Nephron progenitor cell (in vitro differentiated cells): ENCODE measurements around the gene TOMM40L.

Source experiments
- DNase-seq: peaks from one replicate; pipeline ENCODE4 v3.0.0; 2021
- H3K27ac Mint-ChIP-seq: 2 replicates; pipeline ENCODE4 v1.8.0; 2021; ENCODE audit warnings: mild to moderate bottlenecking, moderate library complexity, mixed read lengths
- H3K27me3 Mint-ChIP-seq: 2 replicates; pipeline ENCODE4 v1.8.0; 2021; ENCODE audit warnings: mild to moderate bottlenecking, low read depth, mixed read lengths; ENCODE audit not compliant: poor library complexity
- H3K36me3 Mint-ChIP-seq: 2 replicates; pipeline ENCODE4 v1.8.0; 2021; ENCODE audit warnings: low read depth, mixed read lengths
- H3K4me1 Mint-ChIP-seq: 2 replicates; pipeline ENCODE4 v1.8.0; 2021; ENCODE audit warnings: mixed read lengths
- H3K4me3 Mint-ChIP-seq: 2 replicates; pipeline ENCODE4 v1.8.0; 2021; ENCODE audit warnings: mild to moderate bottlenecking, moderate library complexity, mixed read lengths
- H3K9me3 Mint-ChIP-seq: 2 replicates; pipeline ENCODE4 v1.8.0; 2021; ENCODE audit warnings: mild to moderate bottlenecking, moderate library complexity, mixed read lengths
- CTCF ChIP-seq: fragments of 200-600 bp; sonication (generic); IDR thresholded peaks from 2 replicates; pipeline ENCODE4 v1.5.0; 2021; ENCODE audit warnings: antibody characterized with exemption

TOMM40L gene

GRCh38 chr1:161195171-161195570 lies 30.7 kb upstream of the TOMM40L start:
- H3K4me1 Mint-ChIP-seq: peaks cover 44% of the 10 kb centered on the region
- H3K27ac Mint-ChIP-seq: peak overlapping the region; percentile 25
- no peak overlapping the region for H3K4me3 Mint-ChIP-seq
- no peak for TF ChIP-seq CTCF
- H3K9me3 Mint-ChIP-seq: no peaks in the 10 kb centered on the region
- DNase-seq: no peak
- H3K36me3 Mint-ChIP-seq: peaks cover 4% of the 10 kb centered on the region
- peaks cover 6% of the 10 kb centered on the region for H3K27me3 Mint-ChIP-seq

- Mint-ChIP-seq H3K4me3 (no peak overlapping the region), H3K4me1 (peaks cover 53% of the 10 kb centered on the region), H3K9me3 (no peaks in the 10 kb centered on the region), H3K27me3 (peaks cover 3% of the 10 kb centered on the region), H3K36me3 (peaks cover 4% of the 10 kb centered on the region), H3K27ac (no peak overlapping the region)
- no peak for TF ChIP-seq CTCF
- no peak for DNase-seq
Measured at GRCh38 chr1:161196111-161196510, 29.7 kb upstream of the TOMM40L start.

GRCh38 chr1:161196521-161197451 lies 29.1 kb upstream of the TOMM40L start:
- Mint-ChIP-seq H3K4me1 (peaks cover 60% of the 10 kb centered on the region), H3K4me3 (peak overlapping the region; percentile 79), H3K27me3 (peaks cover 3% of the 10 kb centered on the region), H3K36me3 (peaks cover 4% of the 10 kb centered on the region), H3K9me3 (no peaks in the 10 kb centered on the region), H3K27ac (no peak overlapping the region)
- peak; percentile 31 for DNase-seq
- no peak for TF ChIP-seq CTCF

DNA sequence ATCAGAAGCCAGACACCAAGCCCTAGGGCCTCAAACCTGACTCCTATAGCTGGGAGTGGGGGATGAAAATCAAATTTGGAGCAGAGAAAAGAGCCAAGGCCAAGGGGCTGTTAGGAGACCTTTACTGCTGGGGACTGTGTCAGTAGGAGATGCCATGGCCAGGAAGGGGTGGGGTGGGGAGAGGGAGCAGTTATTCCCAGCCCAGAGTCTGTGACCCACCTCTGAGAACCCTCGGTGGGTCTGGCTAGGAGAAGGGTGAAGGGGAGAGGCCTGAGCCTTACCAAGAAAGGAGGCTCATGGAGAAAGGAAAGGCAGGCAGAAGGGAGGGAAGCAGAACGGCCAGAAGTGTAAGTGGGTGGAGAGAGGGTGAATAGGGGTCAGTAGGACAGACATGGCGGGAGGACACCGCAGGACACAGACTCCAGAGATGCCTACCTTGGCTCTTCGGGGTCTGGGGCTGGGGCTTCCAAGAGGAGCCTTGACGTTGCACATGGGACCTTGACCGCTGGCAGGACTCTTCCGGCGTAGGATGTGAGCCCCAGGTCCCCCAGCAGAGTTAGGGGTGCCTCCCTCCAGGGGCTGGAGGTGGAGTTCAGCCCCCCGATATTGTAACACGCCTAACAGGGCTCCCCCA lies 28.2 kb upstream of the TOMM40L start:
- peaks cover 2% of the 10 kb centered on the region for H3K36me3 Mint-ChIP-seq
- DNase-seq: no peak
- H3K9me3 Mint-ChIP-seq: no peaks in the 10 kb centered on the region
- TF ChIP-seq CTCF: no peak
- H3K4me3 Mint-ChIP-seq: peak overlapping the region; percentile 79
- peaks cover 65% of the 10 kb centered on the region for H3K4me1 Mint-ChIP-seq
- H3K27ac Mint-ChIP-seq: peak overlapping the region; percentile 52
- peaks cover 3% of the 10 kb centered on the region for H3K27me3 Mint-ChIP-seq

DNA sequence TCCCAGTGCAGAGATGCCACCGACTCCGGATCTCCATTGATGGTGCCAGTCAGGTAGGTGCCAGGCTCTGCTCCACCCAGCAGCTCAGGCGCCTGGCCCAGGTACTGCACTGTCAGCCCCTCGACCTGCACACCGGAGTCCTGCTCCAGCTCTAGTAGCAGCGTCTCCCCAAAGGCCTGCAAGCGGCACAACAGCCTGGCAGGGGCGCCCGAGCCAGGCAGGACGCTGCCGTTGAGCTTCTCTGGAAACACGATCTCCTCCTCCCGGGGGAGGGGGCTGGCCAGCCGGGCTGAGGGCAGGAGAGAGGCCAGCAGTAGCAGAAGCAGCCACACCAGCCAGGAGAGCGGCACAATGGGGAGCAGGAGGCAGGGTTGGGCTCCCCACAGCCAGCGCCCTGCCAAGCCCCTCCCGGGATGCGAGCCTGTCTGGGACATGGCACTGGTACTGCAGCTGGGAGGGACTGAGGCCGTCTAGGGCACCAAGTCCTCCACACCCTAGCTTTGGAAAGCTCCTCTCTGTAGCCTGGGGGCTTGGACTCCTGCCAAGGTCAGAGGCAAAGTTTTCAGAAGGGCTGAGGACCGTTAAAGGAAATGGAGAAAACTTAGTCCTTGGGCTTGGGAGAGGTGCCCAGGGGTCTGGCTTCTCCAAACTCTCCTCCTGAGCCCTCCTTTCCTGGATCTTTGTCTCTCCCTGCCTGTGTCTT lies 27.5 kb upstream of the TOMM40L start:
- TF ChIP-seq CTCF: no peak
- H3K36me3 Mint-ChIP-seq: no peaks in the 10 kb centered on the region
- H3K9me3 Mint-ChIP-seq: no peaks in the 10 kb centered on the region
- peak overlapping the region; percentile 86 for H3K27ac Mint-ChIP-seq
- peak; percentile 78 for DNase-seq
- peak overlapping the region; percentile 79 for H3K4me3 Mint-ChIP-seq
- peaks cover 3% of the 10 kb centered on the region for H3K27me3 Mint-ChIP-seq
- H3K4me1 Mint-ChIP-seq: peaks cover 62% of the 10 kb centered on the region
